GM19372 (cell line): ENCODE results near the gene GALNS.
"Not testable (repeated sequence)": the region's sequence is repeated elsewhere in the genome, so short reads cannot be mapped to it uniquely, and the experiment has no call there.

Source experiments
- ATAC-seq: cut with Tn5 transposase; IDR thresholded peaks from one replicate; pipeline ENCODE4 v1.9.1; 2021; ENCODE audit warnings: mild to moderate bottlenecking, low read depth, moderate library complexity; ENCODE audit not compliant: unreplicated experiment

GALNS gene

GRCh38 chr16:88856828-88857727, at the start of gene GALNS, which contains the start of gene TRAPPC2L:
GALNS (minus strand) TSS chr16:88856947; CDS start chr16:88856877, 70 bp downstream.
TRAPPC2L (plus strand) TSS chr16:88857127; CDS start chr16:88857151, 24 bp downstream.
- ATAC-seq: peak; percentile 76

- no peak for ATAC-seq
These were observed 49.3 kb upstream of the GALNS start for GRCh38 chr16:88906020-88906419.

- no peak for ATAC-seq
These were observed 48.8 kb upstream of the GALNS start for GRCh38 chr16:88905563-88905962.

- no peak for ATAC-seq
These were observed 48.1 kb upstream of the GALNS start for GRCh38 chr16:88904676-88905365.

- ATAC-seq: no peak
These were observed 46.5 kb upstream of the GALNS start for GRCh38 chr16:88903267-88903666.

- no peak for ATAC-seq
These were observed 46.0 kb upstream of the GALNS start for GRCh38 chr16:88902744-88903143.

- ATAC-seq: no peak
These were observed 45.1 kb upstream of the GALNS start for GRCh38 chr16:88901718-88902337.

- no peak for ATAC-seq
These were observed 43.9 kb upstream of the GALNS start for GRCh38 chr16:88900662-88901052.

GRCh38 chr16:88899901-88900661, 43.3 kb upstream of the GALNS start:
- no peak for ATAC-seq

- no peak for ATAC-seq
These were observed 41.1 kb upstream of the GALNS start for GRCh38 chr16:88897696-88898425.

GRCh38 chr16:88896238-88897070, 39.7 kb upstream of the GALNS start:
- no peak for ATAC-seq

- ATAC-seq: no peak
These were observed 38.6 kb upstream of the GALNS start for GRCh38 chr16:88895335-88895734.

GRCh38 chr16:88894681-88895300, 38.0 kb upstream of the GALNS start:
- ATAC-seq: no peak

- ATAC-seq: not testable (repeated sequence)
These were observed 37.5 kb upstream of the GALNS start for GRCh38 chr16:88894266-88894665.

- no peak for ATAC-seq
These were observed 36.6 kb upstream of the GALNS start for GRCh38 chr16:88893127-88893968.

GRCh38 chr16:88892065-88892464, 35.3 kb upstream of the GALNS start:
- no peak for ATAC-seq

GRCh38 chr16:88891083-88891482, 34.3 kb upstream of the GALNS start:
- ATAC-seq: no peak
